SK-N-MC (cell line): ENCODE results near the gene TFR2.

ENCODE experiments used
- DNase-seq: peaks from one replicate; pipeline ENCODE4 v3.0.0-alpha.2; 2011; ENCODE audit warnings: low read depth, low spot score
- H3K27ac ChIP-seq: fragments of 200-600 bp; sonication (generic); 2 replicates; pipeline ENCODE4 v1.5.1; 2016; ENCODE audit warnings: mixed run types
- H3K36me3 ChIP-seq: fragments of 200-600 bp; sonication (generic); 2 replicates; pipeline ENCODE4 v1.6.1; 2017; ENCODE audit warnings: antibody characterized with exemption, low read length, mixed read lengths; ENCODE audit not compliant: insufficient read depth
- H3K4me3 ChIP-seq: fragments of 200-600 bp; sonication (generic); 2 replicates; pipeline ENCODE4 v1.5.1; 2016
- H3K9ac ChIP-seq: fragments of 200-600 bp; sonication (generic); 2 replicates; pipeline ENCODE4 v1.8.0; 2017; ENCODE audit warnings: mixed run types, mixed read lengths; ENCODE audit not compliant: insufficient read length
- H3K9me3 ChIP-seq: fragments of 200-600 bp; sonication (generic); 2 replicates; pipeline ENCODE4 v1.6.1; 2017; ENCODE audit warnings: low read depth, mild to moderate bottlenecking, antibody characterized with exemption, low read length, moderate library complexity, mixed read lengths
- EZH2 ChIP-seq: fragments of 200-600 bp; sonication (generic); IDR thresholded peaks from one replicate; pipeline ENCODE4 v1.6.1; 2017; ENCODE audit warnings: antibody characterized with exemption
- FOXP2 ChIP-seq: optimal IDR thresholded peaks from 2 replicates; pipeline ENCODE3; 2011; ENCODE audit warnings: mild to moderate bottlenecking, moderate library complexity; ENCODE audit not compliant: insufficient read depth; ENCODE audit errors: extremely low read length, control extremely low read depth
- POLR2AphosphoS5 ChIP-seq: IDR thresholded peaks from 2 replicates; pipeline ENCODE4 v1.6.1; 2012; ENCODE audit warnings: mild to moderate bottlenecking, low read depth, low read length, borderline replicate concordance

The TFR2 gene

DNA sequence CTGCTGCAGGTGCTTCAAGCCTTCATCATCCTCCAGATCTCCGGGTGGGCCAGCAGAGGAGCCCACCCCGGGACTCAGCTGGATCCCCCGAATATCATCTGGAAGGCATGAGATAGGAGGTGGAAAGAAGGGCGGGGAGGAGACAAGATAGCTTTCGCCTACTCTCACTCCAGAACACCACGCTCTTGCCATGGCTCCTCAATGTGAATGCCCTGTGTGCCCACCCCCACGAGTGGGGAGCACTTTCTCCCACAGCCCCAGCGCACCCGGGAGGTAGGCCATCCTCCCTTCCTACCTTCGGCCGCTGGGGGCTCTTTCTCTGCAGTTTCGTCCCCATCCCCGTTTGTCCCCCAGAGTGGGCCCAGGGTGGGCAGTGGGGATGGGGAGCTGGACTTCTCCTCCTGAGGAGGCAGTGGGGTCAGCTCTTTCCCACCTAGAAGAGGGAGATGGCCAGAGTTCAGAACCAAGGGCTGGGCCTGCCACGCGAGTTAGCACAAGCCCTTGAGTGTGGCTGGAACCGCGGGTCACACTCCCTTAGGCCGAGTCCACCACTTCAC lies 43.8 kb upstream of the TFR2 start:
- no peak for DNase-seq
- Histone ChIP-seq H3K9ac (no peak overlapping the region), H3K4me3 (no peak overlapping the region), H3K36me3 (peaks cover 90% of the 10 kb centered on the region), H3K9me3 (no peaks in the 10 kb centered on the region), H3K27ac (no peak overlapping the region)
- TF ChIP-seq EZH2 (no peak), POLR2AphosphoS5 (0 out of 2 replicates have a peak, but pooled peaks have one; percentile 12)

DNA sequence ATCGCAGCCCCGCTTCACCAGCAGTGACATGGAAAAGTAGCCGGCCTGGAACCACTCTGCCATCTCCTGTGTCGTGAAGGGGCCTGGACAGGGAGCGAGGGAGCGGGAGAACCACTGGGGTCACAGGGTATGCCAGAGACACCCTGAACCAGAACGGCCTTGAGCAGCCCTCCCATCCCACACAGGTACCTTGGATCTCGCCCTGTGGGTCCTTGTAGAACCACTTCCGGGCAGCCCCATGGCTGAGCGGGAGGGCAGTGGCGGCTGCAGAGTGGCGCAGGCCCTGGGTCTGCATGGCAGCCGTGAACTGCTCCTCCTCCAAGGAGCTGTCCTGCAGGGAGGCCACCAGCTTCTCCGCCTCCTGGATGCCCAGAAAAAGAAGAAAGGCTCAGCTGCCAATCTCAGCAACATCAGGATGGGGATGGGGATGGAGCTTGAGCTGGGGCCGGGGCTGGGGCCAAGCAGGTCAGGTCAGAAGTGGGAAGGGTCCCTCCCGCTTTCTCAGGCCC lies 43.2 kb upstream of the TFR2 start:
- DNase-seq, result no peak
- H3K9ac ChIP-seq, result no peak overlapping the region
- peaks cover 89% of the 10 kb centered on the region for H3K36me3 ChIP-seq
- TF ChIP-seq POLR2AphosphoS5 (no peak), EZH2 (no peak), FOXP2 (no peak)
- H3K4me3 ChIP-seq, result no peak overlapping the region
- H3K9me3 ChIP-seq, result no peaks in the 10 kb centered on the region
- H3K27ac ChIP-seq, result no peak overlapping the region

DNA sequence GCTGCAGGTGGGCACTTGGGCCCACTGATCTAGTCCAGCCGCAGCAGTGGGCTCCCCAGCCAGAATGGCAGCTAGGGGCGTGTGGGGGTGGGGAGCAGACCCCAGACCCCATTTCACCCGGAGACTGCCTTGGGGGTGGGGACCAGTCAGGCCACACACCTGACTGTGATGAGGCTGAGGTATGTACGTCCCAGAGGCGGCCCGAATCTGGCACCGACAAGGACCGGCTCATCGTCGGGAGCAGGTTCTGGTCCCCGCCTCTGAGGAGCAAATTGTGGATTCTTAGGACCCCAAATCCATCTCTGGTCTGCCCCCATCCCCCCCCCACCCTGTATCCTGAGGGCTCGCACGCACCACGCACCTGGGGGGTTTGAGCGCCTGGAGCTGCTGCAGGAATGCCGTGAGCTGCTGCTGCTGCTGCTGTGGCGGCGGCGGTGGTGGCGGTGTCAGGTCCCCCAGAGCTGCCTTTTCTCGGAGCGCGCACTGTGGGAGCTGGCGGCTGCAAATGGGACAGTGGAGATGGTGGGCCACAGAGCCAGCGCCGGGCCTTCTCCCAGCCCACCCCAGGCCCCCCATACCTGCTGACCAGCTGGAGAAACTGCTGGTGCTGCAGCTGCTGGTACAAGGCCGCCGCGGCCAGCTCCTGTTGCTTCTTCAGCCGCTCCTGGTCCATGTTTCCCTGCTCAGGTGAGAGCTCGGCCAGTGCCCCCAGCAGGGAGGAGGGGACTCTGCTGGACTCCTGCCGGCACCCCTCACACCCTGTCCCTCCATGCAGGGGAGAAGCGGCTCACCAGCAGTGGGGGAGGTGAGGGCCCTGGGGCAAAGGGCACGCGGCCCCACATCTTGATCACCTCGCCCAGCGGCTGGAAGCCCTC lies 42.5 kb upstream of the TFR2 start:
- Histone ChIP-seq H3K4me3 (no peak overlapping the region), H3K9ac (no peak overlapping the region), H3K36me3 (peaks cover 87% of the 10 kb centered on the region), H3K9me3 (no peaks in the 10 kb centered on the region), H3K27ac (no peak overlapping the region)
- no peak for DNase-seq
- TF ChIP-seq POLR2AphosphoS5 (no peak), FOXP2 (no peak), EZH2 (no peak)

DNA sequence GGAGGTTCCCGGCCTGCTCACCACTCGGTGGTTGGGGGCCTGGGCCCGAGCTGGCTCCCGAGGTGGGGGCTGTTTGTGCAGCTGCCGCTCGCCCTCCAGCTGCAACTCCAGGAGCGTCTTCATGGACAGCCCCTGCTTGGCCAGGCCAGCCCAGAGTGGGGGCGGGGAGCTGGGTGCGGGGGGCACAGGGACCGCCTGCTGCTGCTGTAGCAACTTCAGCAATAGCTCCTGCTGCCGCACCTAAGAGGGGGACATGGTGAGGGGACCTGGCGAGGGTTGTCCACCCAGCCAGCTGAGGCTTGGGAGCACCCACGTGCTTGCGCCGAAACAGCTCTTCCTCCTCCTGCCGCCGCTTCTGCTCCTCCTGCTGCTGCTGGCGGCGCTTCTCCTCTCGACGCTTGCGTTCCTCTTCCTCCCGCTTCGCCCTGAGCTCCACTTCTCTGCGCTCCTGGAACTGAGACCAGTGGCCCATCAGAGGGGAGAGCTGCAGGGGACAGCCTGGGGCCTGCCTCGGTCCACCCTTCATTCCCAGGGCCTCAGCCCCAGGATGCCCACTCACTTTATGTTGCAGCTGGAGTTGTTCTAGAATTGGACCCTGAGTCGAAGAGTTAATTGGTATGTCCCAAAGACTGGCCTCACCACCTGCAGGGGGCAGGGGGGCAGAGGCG lies 41.8 kb upstream of the TFR2 start:
- no peak for DNase-seq
- Histone ChIP-seq H3K9me3 (no peaks in the 10 kb centered on the region), H3K9ac (no peak overlapping the region), H3K4me3 (no peak overlapping the region), H3K36me3 (peaks cover 84% of the 10 kb centered on the region), H3K27ac (no peak overlapping the region)
- no peak for TF ChIP-seq EZH2
- TF ChIP-seq POLR2AphosphoS5, result no peak
- no peak for TF ChIP-seq FOXP2

DNA sequence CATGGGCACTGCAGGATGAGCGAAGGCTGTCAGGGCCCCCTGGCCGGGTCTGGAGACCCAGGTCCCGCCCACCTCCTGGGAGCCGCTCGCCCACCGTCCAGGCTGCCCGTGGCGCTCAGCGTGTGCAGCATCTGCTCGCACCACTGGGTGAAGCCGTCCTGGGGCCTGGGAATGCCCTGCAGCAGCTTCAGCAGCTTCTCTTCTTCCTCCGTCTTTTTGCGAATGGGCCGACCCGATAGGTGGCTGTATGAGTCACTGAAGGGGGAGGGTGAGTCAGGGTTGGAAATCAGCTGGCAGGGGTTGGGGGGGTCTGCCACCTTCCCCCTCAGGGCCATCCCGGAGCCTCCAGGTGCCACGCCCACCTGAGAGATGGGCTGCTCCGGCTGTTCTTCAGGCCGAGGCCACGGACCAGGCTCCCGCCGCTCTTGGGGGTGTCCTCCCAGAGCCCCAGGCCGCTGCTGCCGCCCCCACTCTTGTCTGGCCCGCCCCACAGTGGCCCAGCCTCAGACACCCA lies 40.9 kb upstream of the TFR2 start:
- TF ChIP-seq EZH2, result no peak
- TF ChIP-seq FOXP2, result no peak
- no peak for TF ChIP-seq POLR2AphosphoS5
- no peak overlapping the region for H3K9ac ChIP-seq
- H3K36me3 ChIP-seq, result peaks cover 83% of the 10 kb centered on the region
- no peaks in the 10 kb centered on the region for H3K9me3 ChIP-seq
- H3K27ac ChIP-seq, result no peak overlapping the region
- no peak overlapping the region for H3K4me3 ChIP-seq
- no peak for DNase-seq

DNA sequence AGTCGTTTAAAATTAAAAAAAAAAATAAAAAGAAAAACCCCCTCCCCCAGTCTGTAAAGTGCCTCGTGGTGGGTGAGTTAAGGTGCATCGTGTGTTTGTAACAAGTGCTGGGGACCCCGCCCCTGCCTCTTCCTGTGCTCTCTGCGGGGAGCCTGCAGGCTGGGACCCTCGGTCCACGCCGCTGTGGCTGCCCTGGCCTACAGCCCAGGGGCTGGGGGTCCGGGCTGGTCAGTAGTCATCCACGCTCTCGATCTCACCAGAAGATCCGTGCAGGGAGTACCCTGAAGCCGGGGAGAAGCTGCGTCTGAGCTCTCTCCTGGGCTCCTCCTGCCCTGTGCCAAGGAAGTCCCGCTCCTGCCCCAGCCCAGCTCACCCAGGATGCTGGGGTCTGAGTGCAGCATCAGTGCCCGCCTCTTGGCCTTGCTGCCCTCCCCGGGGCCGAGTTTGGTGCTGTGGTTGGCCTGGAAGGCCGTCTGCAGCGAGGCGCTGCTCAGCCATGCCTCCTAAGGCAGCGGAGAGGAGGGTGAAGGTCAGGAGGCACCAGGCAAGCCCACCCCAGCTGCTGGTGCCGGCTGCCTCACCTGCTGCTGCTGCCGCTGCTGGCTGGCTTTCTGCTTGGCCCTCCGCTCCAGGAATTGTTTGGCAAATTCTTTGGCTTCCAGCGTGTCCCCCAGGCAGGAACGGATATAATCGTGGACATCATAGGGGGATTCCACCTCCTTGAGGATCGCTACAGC lies 40.3 kb upstream of the TFR2 start:
- DNase-seq, result no peak
- no peaks in the 10 kb centered on the region for H3K9me3 ChIP-seq
- peaks cover 81% of the 10 kb centered on the region for H3K36me3 ChIP-seq
- TF ChIP-seq POLR2AphosphoS5 (no peak), FOXP2 (no peak), EZH2 (no peak)
- H3K9ac ChIP-seq, result no peak overlapping the region
- peak overlapping the region; percentile 9; the same call in 1 of the 2 replicates for H3K27ac ChIP-seq
- H3K4me3 ChIP-seq, result no peak overlapping the region

DNA sequence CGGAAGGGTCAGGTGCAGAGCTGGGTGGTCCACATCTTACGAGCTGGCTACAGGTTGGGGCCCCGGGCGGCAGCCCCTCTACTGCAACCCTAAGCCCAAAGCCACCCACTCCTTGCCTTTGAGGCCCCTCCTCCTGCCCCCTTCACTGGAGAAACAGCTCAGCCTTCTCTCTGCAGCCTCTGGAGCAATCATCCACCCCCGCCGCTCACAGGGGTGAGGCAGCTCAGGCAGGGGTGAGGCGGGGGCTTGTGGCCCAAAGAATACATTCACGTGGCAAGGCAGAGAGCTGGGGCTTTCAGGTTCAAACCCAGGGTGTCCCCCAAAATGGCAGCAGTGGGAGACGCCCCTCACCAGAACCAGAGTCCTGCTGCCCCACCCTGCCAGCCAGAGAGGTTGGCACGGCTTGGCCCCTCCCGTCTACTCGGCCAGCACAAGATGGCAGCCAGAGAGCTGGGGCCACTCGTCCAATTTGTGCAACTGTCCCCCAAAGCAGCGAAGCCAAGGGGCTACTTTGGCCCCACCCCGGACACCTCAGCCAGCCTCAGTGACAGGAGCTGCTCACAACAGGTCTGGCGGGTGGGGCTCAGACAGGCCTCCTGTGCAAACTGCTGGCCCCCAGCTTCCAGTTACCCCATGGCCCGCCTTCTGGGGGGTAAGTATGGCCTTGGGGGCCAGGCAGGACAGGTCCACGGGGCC lies 39.4 kb upstream of the TFR2 start:
- Histone ChIP-seq H3K36me3 (peaks cover 75% of the 10 kb centered on the region), H3K9me3 (no peaks in the 10 kb centered on the region), H3K9ac (no peak overlapping the region), H3K4me3 (no peak overlapping the region), H3K27ac (no peak overlapping the region; the same call in 1 of the 2 replicates)
- no peak for DNase-seq
- TF ChIP-seq EZH2 (no peak), FOXP2 (no peak), POLR2AphosphoS5 (no peak; the same call in 1 of the 2 replicates)
